GM12873 (cell line): ENCODE measurements around the gene DHRS12.

Source experiments
- TF ChIP-seq, protein P1 (sequence below): IDR thresholded peaks from 2 replicates; pipeline ENCODE4 v1.5.1; 2012; ENCODE audit warnings: low read depth, mild to moderate bottlenecking, moderate library complexity, low read length, control low read depth; ENCODE audit not compliant: insufficient read depth; ENCODE audit errors: missing control alignments

The DHRS12 gene

DNA sequence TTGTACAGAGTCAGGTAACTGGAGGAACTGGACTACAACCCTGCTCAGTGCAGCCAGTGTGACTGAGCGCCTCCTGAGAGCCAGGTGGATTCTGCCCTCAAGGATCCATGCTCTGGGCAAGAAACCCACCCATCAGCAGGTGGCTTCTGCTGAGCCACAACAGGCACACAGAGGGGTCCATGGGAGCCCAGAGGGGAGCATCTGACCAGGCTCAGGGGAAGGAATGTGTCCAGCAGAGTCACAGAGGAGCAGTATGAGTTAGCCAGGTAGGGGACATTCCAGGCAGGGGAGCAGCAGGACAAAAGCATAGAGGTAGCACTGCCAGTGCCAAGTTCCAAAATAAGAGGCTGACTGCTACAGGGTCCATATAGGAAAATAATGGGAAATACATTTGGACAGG, 19.9 kb downstream of the DHRS12 start:
- TF ChIP-seq, protein P1, sequence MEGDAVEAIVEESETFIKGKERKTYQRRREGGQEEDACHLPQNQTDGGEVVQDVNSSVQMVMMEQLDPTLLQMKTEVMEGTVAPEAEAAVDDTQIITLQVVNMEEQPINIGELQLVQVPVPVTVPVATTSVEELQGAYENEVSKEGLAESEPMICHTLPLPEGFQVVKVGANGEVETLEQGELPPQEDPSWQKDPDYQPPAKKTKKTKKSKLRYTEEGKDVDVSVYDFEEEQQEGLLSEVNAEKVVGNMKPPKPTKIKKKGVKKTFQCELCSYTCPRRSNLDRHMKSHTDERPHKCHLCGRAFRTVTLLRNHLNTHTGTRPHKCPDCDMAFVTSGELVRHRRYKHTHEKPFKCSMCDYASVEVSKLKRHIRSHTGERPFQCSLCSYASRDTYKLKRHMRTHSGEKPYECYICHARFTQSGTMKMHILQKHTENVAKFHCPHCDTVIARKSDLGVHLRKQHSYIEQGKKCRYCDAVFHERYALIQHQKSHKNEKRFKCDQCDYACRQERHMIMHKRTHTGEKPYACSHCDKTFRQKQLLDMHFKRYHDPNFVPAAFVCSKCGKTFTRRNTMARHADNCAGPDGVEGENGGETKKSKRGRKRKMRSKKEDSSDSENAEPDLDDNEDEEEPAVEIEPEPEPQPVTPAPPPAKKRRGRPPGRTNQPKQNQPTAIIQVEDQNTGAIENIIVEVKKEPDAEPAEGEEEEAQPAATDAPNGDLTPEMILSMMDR, result no peak

DNA sequence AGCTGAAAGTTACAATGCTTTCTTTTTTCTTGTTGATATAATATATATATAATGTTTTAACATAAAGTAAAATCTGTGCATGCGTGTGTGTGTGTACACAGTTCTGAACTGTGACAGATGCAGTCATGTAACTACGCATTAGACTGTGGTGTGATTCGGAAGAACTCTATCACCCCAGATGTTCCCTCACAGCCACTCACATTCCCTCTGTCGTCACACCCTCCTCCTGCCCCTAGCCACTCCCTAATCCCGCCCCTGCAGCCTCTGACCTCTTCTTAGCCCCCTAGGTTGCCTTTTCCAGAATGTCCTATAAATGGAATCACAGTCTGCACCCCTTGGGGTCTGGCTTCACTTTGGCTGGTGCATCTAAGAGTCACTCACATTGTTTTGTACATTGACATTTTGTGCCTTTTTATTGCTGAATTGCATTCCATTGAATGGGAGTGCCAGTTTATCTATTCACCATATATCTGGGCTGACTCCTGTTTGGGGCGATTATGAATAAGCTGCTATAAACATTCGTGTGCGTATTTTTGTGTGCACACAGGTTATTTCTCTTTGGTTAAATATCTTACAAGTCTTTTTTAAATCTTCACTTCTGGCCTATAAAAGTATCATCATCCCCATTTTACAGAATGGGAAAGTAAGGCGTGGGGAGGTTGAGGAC, 20.4 kb downstream of the DHRS12 start:
- TF ChIP-seq, protein P1, result no peak

DNA sequence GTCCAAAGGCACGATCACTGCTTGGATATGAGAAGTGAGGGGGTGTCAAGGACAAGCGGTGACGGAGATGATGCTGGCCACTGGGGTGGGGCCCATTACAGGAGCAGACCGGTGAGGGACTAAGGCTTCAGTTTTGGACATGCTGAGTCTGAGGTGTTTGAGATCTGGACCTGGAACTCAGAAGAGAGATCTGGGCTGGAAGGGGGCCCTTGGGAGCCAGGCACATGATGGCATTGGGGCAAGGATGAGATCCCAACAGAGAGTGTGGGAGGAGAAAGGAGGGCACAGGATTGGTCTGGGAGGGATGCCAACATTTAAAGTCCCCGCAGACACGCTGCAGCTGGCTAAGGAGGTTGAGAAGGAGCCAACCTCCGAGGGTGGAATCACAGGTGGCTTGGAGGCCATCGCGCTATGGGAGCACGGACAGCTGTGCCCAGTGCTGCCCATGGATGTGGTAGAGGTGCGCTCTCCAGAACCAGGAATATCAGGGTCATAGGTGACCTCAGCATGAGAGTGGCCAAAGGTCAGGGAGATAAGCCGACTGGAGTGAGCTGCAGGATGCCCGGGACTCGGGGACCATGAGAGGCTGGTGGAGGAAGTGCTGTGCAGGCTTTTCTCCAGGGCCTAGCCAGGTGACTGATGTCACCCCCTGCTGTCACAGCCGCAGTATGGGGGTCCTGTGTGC, 21.8 kb downstream of the DHRS12 start:
- TF ChIP-seq, protein P1, result no peak

DNA sequence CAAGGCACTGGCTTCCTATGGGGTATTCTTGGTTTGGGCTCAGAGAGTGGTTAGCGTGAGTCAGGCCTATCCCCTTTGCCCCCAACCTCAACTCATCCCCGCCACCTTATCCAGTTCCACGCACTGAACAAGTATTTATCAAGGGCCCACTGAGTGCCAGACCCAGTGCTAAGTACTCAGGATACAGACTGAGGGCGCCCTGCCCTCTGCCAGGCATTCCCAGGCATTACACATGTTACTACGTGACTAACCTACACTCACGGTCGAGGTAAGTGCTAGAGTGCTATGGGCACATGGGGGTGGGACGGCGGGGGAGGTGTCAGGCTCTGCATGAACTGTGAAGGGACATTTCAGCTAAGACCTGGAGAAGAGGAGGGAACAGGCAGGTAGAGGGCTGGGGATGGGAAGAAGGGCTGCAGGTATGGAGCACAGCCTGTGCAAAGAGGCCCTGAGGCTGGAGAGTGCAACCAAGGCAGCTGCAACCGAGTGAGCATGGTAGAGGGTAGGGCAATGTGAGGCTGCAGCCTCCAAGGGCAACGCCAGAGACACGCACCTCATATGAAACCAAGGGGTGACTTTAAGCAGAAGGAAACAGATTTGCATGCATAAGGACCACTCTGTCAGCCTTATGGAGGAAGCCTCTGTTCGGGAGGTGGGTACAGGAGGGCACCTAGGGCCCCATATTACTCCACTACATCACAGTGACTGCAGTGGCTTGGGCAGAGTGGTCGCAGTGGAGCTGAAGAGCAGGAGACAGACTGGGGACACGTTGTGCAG, 22.5 kb downstream of the DHRS12 start:
- TF ChIP-seq, protein P1, result peak; percentile 50

DNA sequence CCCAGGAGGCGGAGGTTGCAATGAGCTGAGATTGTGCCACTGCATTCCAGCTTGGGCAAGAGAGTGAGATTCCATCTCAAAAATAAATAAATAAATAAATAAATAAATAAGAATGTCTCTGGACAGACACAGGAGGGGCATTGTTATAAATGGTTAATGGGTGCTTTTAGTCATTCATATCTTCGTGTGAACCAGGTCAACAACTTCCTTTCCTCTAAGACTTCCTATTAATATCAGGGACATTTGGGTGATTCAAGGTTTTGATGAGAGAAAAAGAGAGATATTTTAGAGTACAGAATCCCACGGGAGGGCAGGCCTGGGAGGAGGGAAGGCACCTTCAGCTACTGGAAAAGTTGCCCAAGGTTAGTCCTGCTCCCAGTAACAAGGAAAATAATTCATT, 23.9 kb downstream of the DHRS12 start:
- TF ChIP-seq, protein P1, result no peak

DNA sequence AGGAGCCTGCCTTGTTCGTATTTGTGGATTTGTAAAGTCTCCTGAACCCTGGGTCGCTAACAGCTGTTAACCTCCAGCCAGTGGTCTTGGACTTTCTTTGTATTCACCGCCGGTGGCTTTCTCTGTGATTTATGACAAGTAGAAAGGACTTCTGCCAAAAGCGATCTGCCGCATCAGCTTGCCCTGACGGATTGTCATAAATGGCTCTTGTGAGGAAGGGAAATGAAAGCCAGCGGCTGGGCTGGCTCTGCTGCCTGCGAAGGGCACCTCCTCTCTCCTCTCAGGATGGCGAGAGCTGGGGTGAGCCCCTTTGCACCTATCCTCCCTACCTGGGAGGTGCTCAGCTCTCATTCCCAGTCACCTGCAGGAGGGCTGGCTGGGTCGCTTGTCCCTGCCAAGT, 25.6 kb downstream of the DHRS12 start:
- TF ChIP-seq, protein P1, result no peak

DNA sequence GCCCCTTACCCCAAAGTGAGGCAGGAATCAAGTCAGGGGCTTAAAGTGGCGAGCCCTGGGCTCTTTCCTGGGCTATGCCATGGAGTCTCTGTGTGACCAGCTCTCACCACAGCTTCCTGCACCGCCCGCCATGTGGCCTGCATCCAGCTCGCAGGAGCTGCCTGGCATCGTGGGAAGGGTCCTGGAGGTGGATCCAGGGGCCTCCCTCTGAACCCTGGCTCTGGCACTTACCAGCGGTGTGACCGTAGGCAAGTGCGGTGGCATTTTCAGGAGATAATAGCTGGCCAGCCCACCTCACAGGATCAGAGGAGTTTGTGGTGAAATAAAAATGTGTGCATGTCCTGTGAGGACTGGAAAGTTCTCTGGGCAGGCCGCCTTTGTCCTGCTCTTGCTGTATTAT, 26.0 kb downstream of the DHRS12 start:
- TF ChIP-seq, protein P1, result no peak
